Skin of body (tissue), 2 donors: ENCODE results near the gene OMD. TPM values are rescaled to one million over a fixed set of nuclear protein-coding genes. Genes with fewer than 3 reads are reported as not detected.

Source experiments
- DNase-seq: peaks from one replicate; lab custom pipeline; 2025; lab: John Stamatoyannopoulos, UW
- total RNA-seq: library from RNA; depleted of rRNA; stranded (reverse); fragments of >200 nt; gene quantifications from one replicate; pipeline ENCODE4 v1.2.3, GENCODE V29; 2014

OMD gene, protein sequence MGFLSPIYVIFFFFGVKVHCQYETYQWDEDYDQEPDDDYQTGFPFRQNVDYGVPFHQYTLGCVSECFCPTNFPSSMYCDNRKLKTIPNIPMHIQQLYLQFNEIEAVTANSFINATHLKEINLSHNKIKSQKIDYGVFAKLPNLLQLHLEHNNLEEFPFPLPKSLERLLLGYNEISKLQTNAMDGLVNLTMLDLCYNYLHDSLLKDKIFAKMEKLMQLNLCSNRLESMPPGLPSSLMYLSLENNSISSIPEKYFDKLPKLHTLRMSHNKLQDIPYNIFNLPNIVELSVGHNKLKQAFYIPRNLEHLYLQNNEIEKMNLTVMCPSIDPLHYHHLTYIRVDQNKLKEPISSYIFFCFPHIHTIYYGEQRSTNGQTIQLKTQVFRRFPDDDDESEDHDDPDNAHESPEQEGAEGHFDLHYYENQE
- 16.0 TPM for total RNA-seq

GRCh38 chr9:92424340-92424739, at the start of gene OMD:
Gene OMD, minus strand, starts transcription at chr9:92424471. Its CDS starts 6,913 bp downstream, at chr9:92417558.
- DNase-seq, result peak; percentile 38

- no peak for DNase-seq
Measured at GRCh38 chr9:92468206-92468605, 43.9 kb upstream of the OMD start.

- DNase-seq, result no peak
Measured at GRCh38 chr9:92467511-92467910, 43.2 kb upstream of the OMD start.

- no peak for DNase-seq
Measured at GRCh38 chr9:92467041-92467440, 42.8 kb upstream of the OMD start.

- DNase-seq, result no peak
Measured at GRCh38 chr9:92463984-92464383, 39.7 kb upstream of the OMD start.

- DNase-seq, result no peak
Measured at GRCh38 chr9:92463387-92463786, 39.1 kb upstream of the OMD start.

DNA sequence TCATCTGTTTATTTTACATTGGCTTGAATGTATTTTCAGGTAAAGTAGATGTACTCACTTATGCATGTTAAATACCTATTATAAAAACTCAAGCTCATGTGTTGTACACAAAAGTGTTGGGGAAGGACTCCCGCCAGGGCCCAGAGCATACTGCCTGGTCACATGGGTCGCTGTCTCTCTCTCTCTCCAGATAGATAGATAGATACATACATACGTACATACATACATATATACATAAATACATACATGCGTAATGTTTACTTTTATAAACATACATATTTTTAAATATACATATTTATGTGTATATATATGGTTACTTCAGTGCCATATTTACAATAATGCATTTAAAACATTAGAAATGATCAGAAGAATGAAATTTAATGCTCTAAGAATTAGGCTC, 33.3 kb upstream of the OMD start:
- DNase-seq, result no peak

GRCh38 chr9:92455217-92455616, 30.9 kb upstream of the OMD start:
- DNase-seq, result no peak

GRCh38 chr9:92446536-92446935, 22.3 kb upstream of the OMD start:
- no peak for DNase-seq

DNA sequence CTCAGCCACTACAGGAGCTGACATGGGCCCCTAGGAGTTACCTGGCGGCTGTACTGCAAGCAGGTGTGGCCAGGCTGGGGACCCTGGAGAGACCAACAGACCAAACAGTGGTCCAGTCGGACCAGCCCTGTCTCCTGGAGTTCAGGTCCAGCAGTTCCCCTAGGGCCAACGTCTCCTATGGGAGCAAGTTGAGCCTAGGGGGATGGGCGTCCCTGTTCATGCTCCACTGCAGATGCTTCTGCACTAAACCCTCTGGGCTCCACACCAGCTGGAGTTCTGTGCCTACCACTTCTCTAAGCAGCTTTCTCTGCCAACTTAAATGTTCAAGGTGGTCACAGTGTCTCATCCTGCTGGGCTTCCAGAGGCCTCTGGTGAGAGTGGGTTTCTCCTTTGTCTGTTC, 20.6 kb upstream of the OMD start:
- no peak for DNase-seq

DNA sequence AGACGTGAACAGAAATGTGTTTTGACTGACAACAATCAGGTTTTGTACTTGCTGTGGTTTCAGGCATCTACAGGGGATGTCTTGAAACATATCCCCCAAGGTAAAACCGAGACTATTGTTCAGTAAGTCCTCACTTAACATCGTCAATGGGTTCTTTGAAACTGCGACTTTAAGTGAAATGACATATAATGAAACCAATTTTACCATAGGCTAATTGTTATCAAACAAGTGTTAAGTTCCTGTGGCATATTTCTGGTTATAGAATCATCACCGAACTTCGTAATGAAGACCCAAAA, 16.4 kb upstream of the OMD start:
- DNase-seq, result no peak

DNA sequence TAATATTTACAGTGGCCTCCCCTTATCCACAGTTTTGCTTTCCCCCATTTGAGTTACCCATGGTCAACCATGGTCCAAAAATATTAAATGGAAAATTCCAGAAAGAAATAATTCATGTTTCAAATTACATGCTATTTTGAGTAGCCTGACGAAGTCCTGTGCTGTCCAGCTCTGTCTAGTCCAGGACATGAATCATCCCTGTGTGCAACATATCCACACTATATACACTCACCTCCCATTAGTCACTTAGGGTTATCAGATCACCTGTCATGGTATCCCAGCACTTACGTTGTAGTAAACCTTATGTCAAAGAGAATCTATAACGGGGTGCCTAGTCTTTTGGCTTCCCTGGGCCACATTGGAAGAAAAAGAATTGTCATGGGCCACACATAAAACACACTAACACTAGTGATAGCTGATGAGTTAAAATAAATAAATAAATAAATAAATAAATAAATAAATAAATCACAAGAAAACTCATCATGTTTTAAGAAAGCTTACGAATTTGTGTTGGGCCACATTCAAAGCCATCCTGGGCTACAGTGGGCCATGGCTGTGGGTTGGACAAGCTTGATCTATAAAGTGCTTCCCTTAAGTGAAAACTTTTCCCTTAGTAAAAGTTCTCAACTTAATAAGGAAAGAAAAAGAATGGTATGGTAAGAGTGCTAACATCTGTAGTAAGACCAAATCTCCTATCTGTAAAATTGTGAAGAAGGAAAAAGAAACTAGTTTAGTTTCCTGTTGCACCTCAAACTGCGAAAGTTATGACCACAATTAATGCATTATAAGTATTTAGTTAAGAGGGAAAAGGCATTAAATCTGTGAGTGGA, 15.9 kb upstream of the OMD start:
- no peak for DNase-seq

DNA sequence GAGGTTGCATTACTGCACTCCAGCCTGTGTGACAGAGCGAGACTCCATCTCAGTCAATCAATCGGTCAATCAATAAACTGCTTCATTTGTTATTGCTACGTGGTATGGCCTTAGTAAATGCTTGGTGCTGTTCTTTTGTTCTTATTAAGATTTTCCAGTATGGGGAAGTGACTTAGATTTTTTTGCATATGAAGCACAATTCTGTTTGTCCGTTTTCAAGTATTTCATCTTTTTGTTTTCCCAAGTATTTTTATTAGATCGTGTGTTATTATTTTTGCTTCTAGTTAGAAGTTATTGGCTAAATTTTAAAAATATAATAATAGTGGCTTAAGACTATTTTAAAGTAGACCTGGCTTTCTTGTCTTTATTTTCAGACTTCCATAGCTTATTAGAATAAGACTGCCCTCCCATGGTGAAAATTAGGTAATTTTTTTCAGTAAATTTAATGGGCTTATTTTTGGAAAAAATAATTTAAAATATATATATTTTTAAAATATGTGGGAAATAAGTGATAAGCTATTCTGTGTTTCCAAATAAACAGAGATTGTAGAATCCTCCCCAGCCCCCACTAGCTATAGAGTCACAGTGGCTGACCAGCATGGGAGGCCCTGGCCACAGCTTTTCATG, 14.7 kb upstream of the OMD start:
- DNase-seq, result no peak

DNA sequence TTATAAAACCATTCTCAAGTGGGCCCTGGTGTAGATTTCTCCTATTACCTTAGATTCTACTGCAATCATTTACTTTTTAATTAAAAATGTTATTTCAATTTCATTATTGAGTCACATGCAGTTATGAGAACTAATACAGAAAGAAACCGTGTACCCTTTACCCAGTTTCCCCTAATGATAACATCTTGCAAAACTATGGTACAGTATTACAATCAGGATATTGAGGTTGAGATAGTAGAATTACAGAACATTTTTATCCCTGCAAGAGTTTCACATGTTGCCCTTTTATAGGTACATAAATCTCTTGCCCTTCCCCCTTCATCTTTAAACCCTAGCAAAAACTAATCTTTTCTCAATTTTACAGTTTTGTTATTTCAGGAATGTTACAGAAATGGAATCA, 11.0 kb upstream of the OMD start:
- no peak for DNase-seq

GRCh38 chr9:92432972-92433548, 8.8 kb upstream of the OMD start:
- DNase-seq, result peak; percentile 34

DNA sequence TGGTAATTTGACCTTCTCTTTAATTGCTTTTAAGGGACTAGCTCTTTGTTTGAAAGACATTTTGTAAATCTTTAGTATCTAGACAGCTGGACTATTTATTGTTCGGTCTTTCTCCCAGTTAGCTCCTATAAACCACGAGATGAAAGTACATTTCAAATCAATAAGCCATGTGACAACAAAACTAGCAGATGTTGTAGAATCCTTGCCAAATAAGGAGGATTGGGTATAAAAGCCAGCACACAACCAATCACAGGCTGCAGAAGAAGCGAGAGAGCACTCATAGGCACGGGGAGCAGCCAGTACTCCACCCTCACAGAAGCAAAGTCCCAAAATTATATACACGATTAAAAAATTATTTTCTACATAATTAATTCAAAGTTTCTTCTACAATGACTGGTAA, 8.1 kb upstream of the OMD start:
- DNase-seq, result peak; percentile 90

- no peak for DNase-seq
Measured at GRCh38 chr9:92429836-92430235, 5.6 kb upstream of the OMD start.

GRCh38 chr9:92426501-92427145, 2.4 kb upstream of the OMD start:
- DNase-seq, result peak; percentile 23

DNA sequence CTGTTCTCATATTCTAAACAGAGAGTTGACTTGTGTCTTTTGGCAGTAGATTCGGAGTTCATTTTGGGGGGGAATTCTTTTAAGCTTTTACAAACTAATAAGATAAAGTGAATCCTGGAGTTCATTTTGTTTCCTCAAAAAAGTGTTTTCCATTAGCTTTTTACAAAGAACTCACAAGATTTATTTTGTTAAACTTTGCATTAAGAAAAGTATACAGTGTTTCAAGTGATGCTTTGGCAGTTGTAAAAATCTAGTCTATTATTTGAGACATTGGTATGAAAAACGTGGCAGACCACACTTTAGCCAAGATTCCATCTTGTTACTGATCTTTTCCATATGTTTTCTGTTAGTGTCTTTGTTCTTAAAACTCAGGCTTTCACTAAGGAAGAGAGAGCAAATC, 1.2 kb upstream of the OMD start:
- DNase-seq, result peak; percentile 91

DNA sequence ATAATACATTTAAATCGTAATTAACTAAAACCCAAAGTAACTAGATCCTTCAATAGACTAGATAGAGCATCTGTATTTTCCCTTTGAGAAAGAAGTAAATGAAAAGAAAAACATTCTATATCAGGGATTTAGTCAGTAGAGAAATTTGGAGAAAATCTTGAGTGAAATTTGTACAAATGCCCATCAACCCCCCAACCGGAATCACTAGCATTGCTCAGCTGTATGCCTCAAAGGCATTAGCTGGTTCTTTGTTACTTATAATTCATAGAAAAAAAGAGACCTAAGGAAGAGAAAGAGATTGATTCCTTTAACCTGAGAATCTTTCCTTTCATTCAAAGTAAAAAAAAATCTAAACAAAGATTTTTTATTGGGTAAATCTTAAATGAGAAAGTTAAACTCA, 659 bp downstream of the OMD start:
- no peak for DNase-seq

DNA sequence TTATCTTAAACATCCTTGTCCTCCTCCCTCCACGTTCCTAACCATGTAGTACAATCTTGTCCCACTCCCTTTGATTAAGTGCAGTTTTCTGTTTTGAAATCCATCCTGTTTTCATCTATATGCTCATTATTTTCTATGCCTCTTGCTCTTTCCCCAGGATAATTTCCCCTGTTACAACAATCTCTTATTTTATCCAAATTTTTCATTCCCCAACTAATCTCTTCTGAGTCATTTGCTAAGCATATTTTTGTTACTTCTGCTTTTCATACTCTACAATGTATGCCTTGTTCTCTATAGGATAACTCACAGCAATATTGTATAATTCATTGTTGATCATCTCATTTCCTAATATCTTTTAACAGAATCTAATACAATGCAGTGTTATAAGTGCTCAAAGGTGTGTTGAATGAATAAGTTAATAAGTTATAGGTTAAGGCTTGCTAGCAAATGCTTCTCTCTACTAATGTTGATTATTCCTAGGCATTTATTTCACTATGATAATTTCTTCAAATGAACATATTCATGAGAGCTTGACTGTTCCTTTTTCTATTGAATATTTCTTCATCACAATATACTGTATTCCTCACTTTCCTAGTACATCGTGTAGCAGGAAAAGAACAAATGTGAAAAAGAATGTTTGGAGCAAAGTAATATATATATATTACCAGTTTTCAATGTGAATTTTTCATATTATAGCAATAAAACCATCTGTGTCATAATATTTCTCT, 1.5 kb downstream of the OMD start:
- no peak for DNase-seq
